Stimulated activated CD8-positive, alpha-beta memory T cell treated with anti-CD3 and anti-CD28 coated beads, Interleukin-2, amount 100 ng/mL, for 1 hour (primary cell): Measurements from ENCODE around the gene USP20.

Experiments
- DNase-seq, 2 donors: peaks; one replicate each; pipeline ENCODE4 v3.0.0-alpha.2; 2020; ENCODE audit warnings: low read depth in 2 of 2

USP20 gene

GRCh38 chr9:129875687-129876395 lies 40.6 kb downstream of the USP20 start:
- DNase-seq = no peak

GRCh38 chr9:129876815-129877214 lies 41.6 kb downstream of the USP20 start:
- DNase-seq = no peak

GRCh38 chr9:129878291-129878690 lies 43.0 kb downstream of the USP20 start:
- no peak for DNase-seq

- no peak for DNase-seq
Measured at GRCh38 chr9:129879103-129879699, 43.9 kb downstream of the USP20 start.

GRCh38 chr9:129879991-129880653 lies 44.9 kb downstream of the USP20 start:
- DNase-seq = no peak

- no peak for DNase-seq
Measured at GRCh38 chr9:129880654-129881546, 45.6 kb downstream of the USP20 start.

GRCh38 chr9:129881547-129882324 lies 46.5 kb downstream of the USP20 start:
- no peak for DNase-seq

- peak; percentile 89 to 91 for DNase-seq
Measured at GRCh38 chr9:129884220-129885017, 49.2 kb downstream of the USP20 start.

GRCh38 chr9:129885018-129885669 lies 49.9 kb downstream of the USP20 start:
- no peak for DNase-seq

GRCh38 chr9:129885670-129886106 lies 50.4 kb downstream of the USP20 start:
- peak; percentile 85 to 88 for DNase-seq

GRCh38 chr9:129886226-129887174 lies 51.2 kb downstream of the USP20 start:
- peak in 1 of 2 donors; percentile 53 for DNase-seq

- DNase-seq = peak in 1 of 2 donors; percentile 58
Measured at GRCh38 chr9:129887334-129888292, 52.4 kb downstream of the USP20 start.

- DNase-seq = peak; percentile 81 to 82
Measured at GRCh38 chr9:129888293-129889121, 53.2 kb downstream of the USP20 start.

- no peak for DNase-seq
Measured at GRCh38 chr9:129889122-129889940, 54.1 kb downstream of the USP20 start.

- peak in 1 of 2 donors; percentile 49 for DNase-seq
Measured at GRCh38 chr9:129889941-129890717, 54.9 kb downstream of the USP20 start.
